HUES64 (cell line): ENCODE results near the gene IFRD2.
"Not testable (repeated sequence)": the region's sequence is repeated elsewhere in the genome, so short reads cannot be mapped to it uniquely, and the experiment has no call there.

ENCODE experiments used
- H3K27ac ChIP-seq: 2 replicates; pipeline ENCODE4 v1.7.0; 2013; ENCODE audit warnings: low read depth, low read length, inconsistent platforms
- H3K27me3 ChIP-seq: 2 replicates; pipeline ENCODE4 v1.6.1; 2013; ENCODE audit warnings: mild to moderate bottlenecking, low read length; ENCODE audit not compliant: insufficient read depth
- H3K36me3 ChIP-seq: 2 replicates; pipeline ENCODE4 v1.6.1; 2013; ENCODE audit warnings: mild to moderate bottlenecking, low read length; ENCODE audit not compliant: insufficient read depth
- H3K4me1 ChIP-seq: 2 replicates; pipeline ENCODE4 v1.6.1; 2013; ENCODE audit warnings: mild to moderate bottlenecking, low read length, moderate library complexity; ENCODE audit not compliant: insufficient read depth
- H3K4me3 ChIP-seq: 2 replicates; pipeline ENCODE4 v1.5.1; 2013; ENCODE audit warnings: mild to moderate bottlenecking, low read length, moderate library complexity
- H3K9ac ChIP-seq: 2 replicates; pipeline ENCODE4 v1.6.1; 2013; ENCODE audit warnings: mild to moderate bottlenecking, low read depth, low read length
- H3K9me3 ChIP-seq: 2 replicates; pipeline ENCODE4 v1.6.1; 2013; ENCODE audit warnings: low read depth, low read length; ENCODE audit not compliant: insufficient read depth
- WGBS: fragments of 150-250, 120-280 bp; methylation state at CpG from one replicate; pipeline ENCODE4 v1.1.7; 2013; ENCODE audit warnings: missing lambda C conversion rate; 5-methylcytosine and 5-hydroxymethylcytosine counted together

IFRD2 gene

GRCh38 chr3:50290161-50290641, 2.0 kb downstream of the IFRD2 start:
- Histone ChIP-seq H3K36me3 (peaks cover 45% of the 10 kb centered on the region), H3K4me1 (no peaks in the 10 kb centered on the region), H3K9me3 (no peaks in the 10 kb centered on the region), H3K27ac (no peak overlapping the region), H3K9ac (no peak overlapping the region), H3K27me3 (no peaks in the 10 kb centered on the region), H3K4me3 (no peak overlapping the region)
- 95% methylated on average over 16 of the region's 16 CpGs for WGBS

- Histone ChIP-seq H3K27ac (no peak overlapping the region), H3K4me3 (no peak overlapping the region), H3K36me3 (peaks cover 45% of the 10 kb centered on the region), H3K4me1 (no peaks in the 10 kb centered on the region), H3K27me3 (no peaks in the 10 kb centered on the region), H3K9ac (no peak overlapping the region), H3K9me3 (no peaks in the 10 kb centered on the region)
- 97% methylated on average over 6 of the region's 6 CpGs for WGBS
Measured at GRCh38 chr3:50289130-50289529, 3.1 kb downstream of the IFRD2 start.

GRCh38 chr3:50288387-50289007, 3.7 kb downstream of the IFRD2 start:
- no peak overlapping the region for H3K9ac ChIP-seq
- no peaks in the 10 kb centered on the region for H3K9me3 ChIP-seq
- H3K4me1 ChIP-seq, result no peaks in the 10 kb centered on the region
- H3K27ac ChIP-seq, result no peak overlapping the region
- 97% methylated on average over 23 of the region's 23 CpGs for WGBS
- peaks cover 45% of the 10 kb centered on the region for H3K36me3 ChIP-seq
- H3K27me3 ChIP-seq, result no peaks in the 10 kb centered on the region
- no peak overlapping the region for H3K4me3 ChIP-seq

GRCh38 chr3:50287262-50287661, 5.0 kb downstream of the IFRD2 start:
- H3K9ac ChIP-seq, result no peak overlapping the region
- no peaks in the 10 kb centered on the region for H3K27me3 ChIP-seq
- peaks cover 45% of the 10 kb centered on the region for H3K36me3 ChIP-seq
- WGBS, result 94% methylated on average over 1 of the region's 1 CpG
- no peaks in the 10 kb centered on the region for H3K4me1 ChIP-seq
- H3K9me3 ChIP-seq, result no peaks in the 10 kb centered on the region
- H3K27ac ChIP-seq, result no peak overlapping the region
- no peak overlapping the region for H3K4me3 ChIP-seq

- Histone ChIP-seq H3K9me3 (no peaks in the 10 kb centered on the region), H3K27me3 (no peaks in the 10 kb centered on the region), H3K27ac (no peak overlapping the region), H3K4me3 (no peak overlapping the region), H3K4me1 (no peaks in the 10 kb centered on the region), H3K36me3 (peaks cover 45% of the 10 kb centered on the region), H3K9ac (no peak overlapping the region)
- WGBS, result 93% methylated on average over 27 of the region's 28 CpGs
Measured at GRCh38 chr3:50286322-50287227, 5.7 kb downstream of the IFRD2 start.

- H3K4me3 ChIP-seq, H3K9ac ChIP-seq, H3K27ac ChIP-seq, H3K9me3 ChIP-seq, H3K27me3 ChIP-seq, H3K4me1 ChIP-seq: not testable (repeated sequence)
- peaks cover 29% of the 10 kb centered on the region for H3K36me3 ChIP-seq
- WGBS, result 96% methylated on average over 4 of the region's 6 CpGs
Measured at GRCh38 chr3:50284121-50284520, 8.1 kb downstream of the IFRD2 start.

- Histone ChIP-seq H3K9ac (no peak overlapping the region), H3K27me3 (peaks cover 29% of the 10 kb centered on the region), H3K9me3 (no peaks in the 10 kb centered on the region), H3K4me1 (no peaks in the 10 kb centered on the region), H3K27ac (no peak overlapping the region), H3K4me3 (no peak overlapping the region), H3K36me3 (no peaks in the 10 kb centered on the region)
- 95% methylated on average over 8 of the region's 8 CpGs for WGBS
Measured at GRCh38 chr3:50279255-50280016, 12.8 kb downstream of the IFRD2 start.

GRCh38 chr3:50278880-50279224, 13.4 kb downstream of the IFRD2 start, which contains the start of gene LSMEM2:
Gene LSMEM2, plus strand, starts transcription at chr3:50279087. Its CDS starts 27 bp downstream, at chr3:50279114.
- H3K4me3 ChIP-seq, result no peak within 1 kb of the TSS
- peaks cover 35% of the 10 kb centered on the region for H3K27me3 ChIP-seq
- H3K9ac ChIP-seq, result no peak within 1 kb of the TSS
- H3K9me3 ChIP-seq, result no peaks in the 10 kb centered on the region
- no peaks in the 10 kb centered on the region for H3K4me1 ChIP-seq
- H3K27ac ChIP-seq, result no peak within 1 kb of the TSS
- H3K36me3 ChIP-seq, result no peaks in the 10 kb centered on the region
- 84% methylated on average over 2 of the region's 2 CpGs for WGBS

GRCh38 chr3:50278123-50278879, 13.9 kb downstream of the IFRD2 start:
- 92% methylated on average over 4 of the region's 4 CpGs for WGBS
- Histone ChIP-seq H3K4me1 (no peaks in the 10 kb centered on the region), H3K27me3 (peaks cover 40% of the 10 kb centered on the region), H3K27ac (no peak overlapping the region), H3K4me3 (no peak overlapping the region), H3K36me3 (no peaks in the 10 kb centered on the region), H3K9me3 (no peaks in the 10 kb centered on the region), H3K9ac (no peak overlapping the region)

- H3K27ac ChIP-seq, result no peak overlapping the region
- 94% methylated on average over 17 of the region's 17 CpGs for WGBS
- peaks cover 44% of the 10 kb centered on the region for H3K27me3 ChIP-seq
- H3K9me3 ChIP-seq, result no peaks in the 10 kb centered on the region
- no peaks in the 10 kb centered on the region for H3K36me3 ChIP-seq
- peaks cover 2% of the 10 kb centered on the region; the same call in 1 of the 2 replicates for H3K4me1 ChIP-seq
- H3K9ac ChIP-seq, result no peak overlapping the region
- no peak overlapping the region for H3K4me3 ChIP-seq
Measured at GRCh38 chr3:50276762-50277101, 15.5 kb downstream of the IFRD2 start.
